Lower leg skin (tissue), 4 donors: ENCODE results near the gene IHH. TPM values are rescaled to one million over a fixed set of nuclear protein-coding genes. Genes with fewer than 3 reads are reported as not detected.

ENCODE experiments used
- DNase-seq, 2 donors: peaks; one replicate each; pipeline ENCODE4 v3.0.0-alpha.2; 2019; ENCODE audit warnings: low spot score in 2 of 2
- H3K4me3 ChIP-seq: fragments of 200-600 bp; sonication (generic); 2 replicates; pipeline ENCODE4 v1.5.1; 2017; ENCODE audit warnings: mild to moderate bottlenecking, low read depth; ENCODE audit not compliant: poor library complexity, severe bottlenecking
- POLR2A ChIP-seq, 2 donors: fragments of 450-650 bp; IDR thresholded peaks; one replicate each; pipeline ENCODE4 v1.6.1; 2016 to 2017; ENCODE audit warnings: antibody characterized with exemption in 2 of 2, mild to moderate bottlenecking in 1 of 2, moderate library complexity in 1 of 2
- WGBS, 2 donors: methylation state at CpG; one replicate each; pipeline ENCODE4 v1.1.5; 2018; 5-methylcytosine and 5-hydroxymethylcytosine counted together
- intact Hi-C: fragments of 100-400 bp; cut with DNase I; formaldehyde crosslinking; loops from one replicate; pipeline ENCODE4 v1.15.0; 2023; ENCODE audit warnings: low total_unique reads
- total RNA-seq, 4 donors: library from RNA; depleted of rRNA; stranded (reverse); fragments of >200 nt; gene quantifications; one replicate each; pipeline ENCODE4 v1.1.0, GENCODE V29; 2016
- TF ChIP-seq, protein P1 (sequence below), 3 donors: fragments of 450-650 bp; IDR thresholded peaks; one replicate each; pipeline ENCODE4 v1.5.1; 2016; ENCODE audit warnings: antibody characterized with exemption in 3 of 3, mild to moderate bottlenecking in 3 of 3, moderate library complexity in 2 of 3

Gene IHH
- total RNA-seq, 4 donors from 2014 or later: 0.30 TPM; not detected in 3

DNA sequence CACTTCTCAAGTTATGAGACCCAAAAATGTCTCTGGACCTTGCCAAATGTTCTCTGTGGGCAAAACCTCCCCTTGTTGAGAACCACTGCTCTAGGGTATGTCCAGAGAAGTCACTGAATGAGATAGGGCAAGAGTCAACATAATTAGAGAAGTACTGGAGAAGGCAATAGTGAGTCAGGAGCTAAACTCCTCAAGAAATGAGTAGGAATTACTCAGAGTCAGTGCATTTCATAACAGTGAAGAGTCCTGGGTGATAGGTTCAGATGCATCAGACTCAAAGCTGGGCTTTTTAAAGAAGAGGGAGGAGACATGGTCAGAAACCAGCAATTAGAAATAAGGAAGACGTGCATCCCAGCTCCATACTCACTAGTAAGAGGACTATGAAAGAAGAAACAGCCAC is 38.6 kb upstream of the IHH start:
- WGBS, 2 donors: 89 to 91% methylated on average over 1 of the region's 1 CpG
- intact Hi-C loops: no loop called here
- TF ChIP-seq, protein P1, sequence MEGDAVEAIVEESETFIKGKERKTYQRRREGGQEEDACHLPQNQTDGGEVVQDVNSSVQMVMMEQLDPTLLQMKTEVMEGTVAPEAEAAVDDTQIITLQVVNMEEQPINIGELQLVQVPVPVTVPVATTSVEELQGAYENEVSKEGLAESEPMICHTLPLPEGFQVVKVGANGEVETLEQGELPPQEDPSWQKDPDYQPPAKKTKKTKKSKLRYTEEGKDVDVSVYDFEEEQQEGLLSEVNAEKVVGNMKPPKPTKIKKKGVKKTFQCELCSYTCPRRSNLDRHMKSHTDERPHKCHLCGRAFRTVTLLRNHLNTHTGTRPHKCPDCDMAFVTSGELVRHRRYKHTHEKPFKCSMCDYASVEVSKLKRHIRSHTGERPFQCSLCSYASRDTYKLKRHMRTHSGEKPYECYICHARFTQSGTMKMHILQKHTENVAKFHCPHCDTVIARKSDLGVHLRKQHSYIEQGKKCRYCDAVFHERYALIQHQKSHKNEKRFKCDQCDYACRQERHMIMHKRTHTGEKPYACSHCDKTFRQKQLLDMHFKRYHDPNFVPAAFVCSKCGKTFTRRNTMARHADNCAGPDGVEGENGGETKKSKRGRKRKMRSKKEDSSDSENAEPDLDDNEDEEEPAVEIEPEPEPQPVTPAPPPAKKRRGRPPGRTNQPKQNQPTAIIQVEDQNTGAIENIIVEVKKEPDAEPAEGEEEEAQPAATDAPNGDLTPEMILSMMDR (IDR thresholded peaks at IDR 0.05): no peak
- TF ChIP-seq POLR2A (IDR thresholded peaks at IDR 0.05): no peak
- no peak overlapping the region for H3K4me3 ChIP-seq
- DNase-seq: no peak

DNA sequence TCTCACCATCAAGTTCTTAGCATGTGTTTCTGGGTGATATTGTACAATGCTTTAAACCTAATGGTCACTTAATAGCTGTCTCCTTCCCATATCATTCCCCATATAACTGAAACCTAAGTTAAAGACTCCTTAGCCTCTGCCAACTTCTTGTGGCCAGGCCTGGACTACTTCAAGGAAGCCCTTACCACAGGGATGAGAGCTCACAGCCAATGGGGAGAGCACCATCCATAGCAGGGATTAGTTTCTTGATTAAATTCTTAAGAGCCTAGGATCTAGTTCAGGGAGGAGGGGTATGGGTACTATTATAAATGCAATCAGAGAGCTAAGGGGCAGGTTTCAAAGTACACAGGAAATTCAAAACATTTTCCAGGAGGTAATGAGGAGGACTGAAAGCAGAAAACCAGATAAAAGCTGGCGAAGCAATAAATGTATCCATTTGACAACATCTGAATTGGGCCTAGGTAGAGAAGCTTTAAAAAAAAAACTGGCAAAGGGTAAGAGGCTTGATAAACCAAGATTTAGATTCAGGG is 34.8 kb upstream of the IHH start:
- 91 to 100% methylated on average over 1 of the region's 1 CpG for WGBS, 2 donors
- TF ChIP-seq, protein P1 (IDR thresholded peaks at IDR 0.05): no peak
- no peak for TF ChIP-seq POLR2A (IDR thresholded peaks at IDR 0.05)
- no peak for DNase-seq
- H3K4me3 ChIP-seq: no peak overlapping the region
- intact Hi-C loops: no loop called here

DNA sequence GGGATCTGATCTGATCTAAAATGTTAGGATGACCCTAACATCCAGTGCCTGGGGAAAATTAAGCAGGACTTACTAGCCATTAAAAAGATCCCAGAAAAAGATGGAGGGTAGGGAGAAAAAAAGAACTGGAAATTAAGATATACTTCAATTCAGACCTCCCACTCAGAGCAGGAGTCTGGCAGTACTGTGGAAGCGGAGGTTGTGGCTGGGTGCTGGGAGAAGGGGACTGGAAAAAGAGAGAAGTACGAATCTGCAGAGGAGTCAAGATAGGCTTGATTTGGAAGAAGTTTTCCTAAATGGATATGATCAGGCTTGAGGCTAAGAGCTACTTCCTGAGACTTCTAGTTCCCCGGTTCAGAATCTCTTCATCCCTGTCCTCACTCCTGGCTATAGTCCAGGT is 33.5 kb upstream of the IHH start:
- H3K4me3 ChIP-seq: no peak overlapping the region
- intact Hi-C loops: no loop called here
- DNase-seq: no peak
- TF ChIP-seq POLR2A (IDR thresholded peaks at IDR 0.05): no peak
- TF ChIP-seq, protein P1 (IDR thresholded peaks at IDR 0.05): no peak
- 84 to 91% methylated on average over 3 of the region's 3 CpGs for WGBS, 2 donors

DNA sequence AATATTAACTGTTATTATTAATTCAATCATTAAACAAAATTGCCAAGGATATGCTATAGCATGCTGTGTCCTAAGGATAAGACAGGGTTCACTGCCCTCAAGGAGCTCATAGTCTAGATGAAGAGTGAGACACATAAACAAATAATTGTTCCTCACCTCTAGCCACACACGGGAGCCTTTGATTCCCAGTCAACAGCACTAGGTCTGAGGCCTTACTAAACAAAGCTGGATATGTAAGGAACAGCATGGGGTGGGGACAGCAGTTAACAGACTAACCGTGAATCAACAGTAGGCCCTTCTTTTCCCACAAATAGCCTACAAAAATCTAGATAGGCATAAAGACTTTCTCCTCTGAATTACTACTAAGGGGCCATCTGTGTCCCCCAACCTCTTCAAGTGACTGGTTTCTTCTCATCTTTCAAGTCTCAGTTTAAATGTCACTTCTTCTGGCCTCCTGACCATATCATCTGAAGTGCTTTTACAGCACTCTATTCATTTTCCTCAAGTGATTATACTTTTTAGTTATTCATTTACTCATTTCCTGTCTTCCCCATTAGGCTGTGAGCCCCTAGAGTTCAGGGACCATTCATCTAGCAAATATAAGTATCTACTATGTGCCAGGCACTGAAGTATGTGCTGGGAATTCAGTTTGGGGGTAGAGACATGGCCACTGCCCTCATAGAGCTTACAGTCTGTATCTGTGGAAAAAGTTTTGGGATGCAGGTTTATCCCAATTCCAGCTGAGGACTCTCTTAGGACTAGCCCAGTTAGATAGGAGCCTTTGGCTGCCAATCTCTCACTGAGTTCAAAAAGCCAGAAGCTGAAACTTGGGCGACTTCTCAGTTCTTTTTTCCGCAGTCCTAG is 29.9 kb upstream of the IHH start:
- H3K4me3 ChIP-seq: no peak overlapping the region
- WGBS, 2 donors: 70 to 85% methylated on average over 4 of the region's 4 CpGs
- no peak for DNase-seq
- TF ChIP-seq, protein P1 (IDR thresholded peaks at IDR 0.05): no peak
- TF ChIP-seq POLR2A (IDR thresholded peaks at IDR 0.05): no peak
- intact Hi-C loops: no loop called here

DNA sequence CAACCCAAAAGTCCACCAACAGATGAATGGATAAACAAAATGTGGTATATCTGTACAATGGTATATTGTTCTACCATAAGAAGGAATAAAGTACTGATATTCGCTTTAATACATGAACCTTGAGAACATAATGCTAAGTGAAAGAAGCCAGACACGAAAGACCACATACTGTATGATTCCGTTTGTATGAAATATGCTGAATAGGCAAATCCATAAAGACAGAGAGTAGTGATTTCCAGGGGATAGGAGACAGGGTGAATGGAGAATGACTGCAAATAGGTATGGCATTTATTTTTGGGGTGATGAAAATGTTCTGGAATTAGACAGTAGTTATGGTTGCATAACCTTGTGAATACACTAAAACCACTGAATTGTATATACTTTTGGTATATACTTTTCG is 28.6 kb upstream of the IHH start:
- no peak overlapping the region for H3K4me3 ChIP-seq
- TF ChIP-seq POLR2A (IDR thresholded peaks at IDR 0.05): no peak
- TF ChIP-seq, protein P1 (IDR thresholded peaks at IDR 0.05): no peak
- intact Hi-C loops: no loop called here
- 93 to 97% methylated on average over 4 of the region's 4 CpGs for WGBS, 2 donors
- DNase-seq: no peak
